Stomach (tissue), 9 donors: ENCODE data around the gene SEC14L2. TPM values are rescaled to one million over a fixed set of nuclear protein-coding genes. Genes with fewer than 3 reads are reported as not detected.
A peak's percentile ranks its signal among the peaks of the same experiment; 100 is the strongest.

Experiments used
- DNase-seq, 2 donors: peaks; one replicate each; pipeline versions ENCODE4 v3.0.0 to v3.0.0-alpha.2; 2013 to 2019
- H3K27ac ChIP-seq, 5 donors: fragments of 200-600 bp in 4 of 5; sonication (generic) in 4 of 5; one replicate each; pipeline ENCODE4 v1.5.1; 2013 to 2019; ENCODE audit warnings: mild to moderate bottlenecking in 1 of 5, moderate library complexity in 1 of 5
- H3K27me3 ChIP-seq, 3 donors: fragments of 200-600 bp; sonication (generic); one replicate each; pipeline ENCODE4 v1.5.1; 2017 to 2019; ENCODE audit warnings: mixed run types in 1 of 3
- H3K36me3 ChIP-seq, 4 donors: fragments of 200-600 bp; sonication (generic); 1 replicate in 3 of 4; 2 replicates in 1 of 4; pipeline ENCODE4 v1.5.1; 2016 to 2019
- H3K4me1 ChIP-seq, 4 donors: fragments of 200-600 bp; sonication (generic); one replicate each; pipeline ENCODE4 v1.5.1; 2016 to 2019
- H3K4me3 ChIP-seq, 4 donors: fragments of 200-600 bp; sonication (generic) in 3 of 4; one replicate each; pipeline ENCODE4 v1.5.1; 2016 to 2019; ENCODE audit warnings: mild to moderate bottlenecking in 1 of 4
- H3K9me3 ChIP-seq, 4 donors: fragments of 200-600 bp; sonication (generic); one replicate each; pipeline ENCODE4 v1.5.1; 2016 to 2019
- CTCF ChIP-seq, 7 experiments: fragments of 450-650 bp in 4 of 7; fragments of 200-600 bp in 3 of 7; sonication (generic) in 3 of 7; IDR thresholded peaks; one replicate each; pipeline ENCODE4 v1.5.1; 2016 to 2019; ENCODE audit warnings: antibody characterized with exemption in 7 of 7, control low read depth in 2 of 7, mild to moderate bottlenecking in 1 of 7
- EP300 ChIP-seq: sonication (generic); formaldehyde crosslinking; IDR thresholded peaks from one replicate; pipeline ENCODE4 v1.6.1; 2017; ENCODE audit warnings: antibody characterized with exemption
- POLR2A ChIP-seq, 4 donors: fragments of 450-650 bp; IDR thresholded peaks; one replicate each; pipeline ENCODE4 v1.6.1; 2016; ENCODE audit warnings: antibody characterized with exemption in 4 of 4, control low read depth in 2 of 4, mild to moderate bottlenecking in 1 of 4, moderate library complexity in 1 of 4
- POLR2AphosphoS5 ChIP-seq, 3 donors: sonication (generic); formaldehyde crosslinking; IDR thresholded peaks; one replicate each; pipeline ENCODE4 v1.6.1; 2016; ENCODE audit warnings: antibody characterized with exemption in 3 of 3
- WGBS, 5 donors: extraction: QIAGEN DNeasy Blood & Tissue Kit in 3 of 5; methylation state at CpG; one replicate each; pipeline versions ENCODE4 v1.1.5 to v1.1.7; 2013 to 2018; 5-methylcytosine and 5-hydroxymethylcytosine counted together
- intact Hi-C: fragments of 100-400 bp; cut with DNase I; formaldehyde crosslinking; loops from one replicate; pipeline ENCODE4 v1.15.1; 2023; ENCODE audit warnings: low total_unique reads
- polyA plus RNA-seq, 3 donors: library from polyadenylated mRNA; stranded (reverse); fragments of 200-250 nt; gene quantifications; one replicate each; pipeline ENCODE4 v1.2.3, GENCODE V29; 2013
- total RNA-seq, 5 donors: library from RNA; depleted of rRNA; stranded (reverse); fragments of >200 nt; gene quantifications; one replicate each; pipeline versions ENCODE4 v1.1.0 to v1.2.3, GENCODE V29; 2014 to 2016
- donor health status: healthy with polysubstance abuse.
- donor health status: Bipolar disorder and iron deficiency.
- donor health status: healthy.

The SEC14L2 gene
- total and polyA plus RNA-seq, 8 donors: 4.1 to 19.4 (median 10.1) TPM; not detected in 2

GRCh38 chr22:30357236-30357570 is 39.6 kb upstream of the SEC14L2 start:
- Histone ChIP-seq H3K27ac (peak overlapping the region; percentile 98 to 100 (median 98)), H3K9me3 (no peaks in the 10 kb centered on the region), H3K4me3 (peak overlapping the region; percentile 63 to 95 (median 88)), H3K4me1 (peaks cover 24 to 40% (median 39%) of the 10 kb centered on the region in 4 donors), H3K36me3 (peaks cover 9 to 21% (median 16%) of the 10 kb centered on the region in 4 donors), H3K27me3 (no peaks in the 10 kb centered on the region)
- DNase-seq: no peak
- intact Hi-C loops: no loop called here
- WGBS, 5 donors: 1 to 5% (median 3%) methylated on average over 9 of the region's 9 CpGs
- TF ChIP-seq POLR2AphosphoS5 (IDR thresholded peaks at IDR 0.05) (no peak), EP300 (no peak), CTCF (IDR thresholded peaks at IDR 0.05) (no peak), POLR2A (IDR thresholded peaks at IDR 0.05) (no peak)

- H3K4me3 ChIP-seq: peak overlapping the region; percentile 63 to 95 (median 88)
- peaks cover 24 to 40% (median 39%) of the 10 kb centered on the region in 4 donors for H3K4me1 ChIP-seq
- no peaks in the 10 kb centered on the region for H3K27me3 ChIP-seq
- H3K27ac ChIP-seq: no peak overlapping the region
- no peak for DNase-seq
- WGBS, 5 donors: 55 to 63% (median 57%) methylated on average over 21 to 22 of the region's 22 CpGs
- H3K9me3 ChIP-seq: no peaks in the 10 kb centered on the region
- TF ChIP-seq CTCF (IDR thresholded peaks at IDR 0.05): no peak
- no peak for TF ChIP-seq POLR2AphosphoS5 (IDR thresholded peaks at IDR 0.05)
- TF ChIP-seq POLR2A (IDR thresholded peaks at IDR 0.05): no peak
- no peak for TF ChIP-seq EP300
- intact Hi-C loops: no loop called here
- peaks cover 4 to 20% (median 12%) of the 10 kb centered on the region in 4 donors for H3K36me3 ChIP-seq
Measured at GRCh38 chr22:30357650-30358215, 39.1 kb upstream of the SEC14L2 start.

- 86 to 96% (median 91%) methylated on average over 6 of the region's 6 CpGs for WGBS, 5 donors
- H3K4me3 ChIP-seq: no peak overlapping the region
- TF ChIP-seq POLR2AphosphoS5 (IDR thresholded peaks at IDR 0.05) (no peak), EP300 (no peak), CTCF (IDR thresholded peaks at IDR 0.05) (no peak), POLR2A (IDR thresholded peaks at IDR 0.05) (no peak)
- peaks cover 0 to 22% (median 8%) of the 10 kb centered on the region in 4 donors for H3K36me3 ChIP-seq
- intact Hi-C loops: no loop called here
- no peak for DNase-seq
- peaks cover 24 to 38% (median 37%) of the 10 kb centered on the region in 4 donors for H3K4me1 ChIP-seq
- no peak overlapping the region for H3K27ac ChIP-seq
- H3K9me3 ChIP-seq: no peaks in the 10 kb centered on the region
- H3K27me3 ChIP-seq: no peaks in the 10 kb centered on the region
Measured at GRCh38 chr22:30358541-30358940, 38.3 kb upstream of the SEC14L2 start.

GRCh38 chr22:30361916-30362650 is 34.7 kb upstream of the SEC14L2 start:
- no peak for DNase-seq
- H3K4me1 ChIP-seq: peaks cover 0 to 11% (median 9%) of the 10 kb centered on the region in 4 donors
- no peak overlapping the region for H3K4me3 ChIP-seq
- peaks cover 0 to 28% (median 12%) of the 10 kb centered on the region in 4 donors for H3K36me3 ChIP-seq
- no peak for TF ChIP-seq POLR2A (IDR thresholded peaks at IDR 0.05)
- TF ChIP-seq CTCF (IDR thresholded peaks at IDR 0.05): no peak
- no peak for TF ChIP-seq EP300
- no peaks in the 10 kb centered on the region for H3K27me3 ChIP-seq
- 78 to 86% (median 83%) methylated on average over 10 of the region's 10 CpGs for WGBS, 5 donors
- H3K9me3 ChIP-seq: no peaks in the 10 kb centered on the region
- no peak overlapping the region for H3K27ac ChIP-seq
- intact Hi-C loops: no loop called here
